ENCODE data around the gene CACNA2D2.

DNA sequence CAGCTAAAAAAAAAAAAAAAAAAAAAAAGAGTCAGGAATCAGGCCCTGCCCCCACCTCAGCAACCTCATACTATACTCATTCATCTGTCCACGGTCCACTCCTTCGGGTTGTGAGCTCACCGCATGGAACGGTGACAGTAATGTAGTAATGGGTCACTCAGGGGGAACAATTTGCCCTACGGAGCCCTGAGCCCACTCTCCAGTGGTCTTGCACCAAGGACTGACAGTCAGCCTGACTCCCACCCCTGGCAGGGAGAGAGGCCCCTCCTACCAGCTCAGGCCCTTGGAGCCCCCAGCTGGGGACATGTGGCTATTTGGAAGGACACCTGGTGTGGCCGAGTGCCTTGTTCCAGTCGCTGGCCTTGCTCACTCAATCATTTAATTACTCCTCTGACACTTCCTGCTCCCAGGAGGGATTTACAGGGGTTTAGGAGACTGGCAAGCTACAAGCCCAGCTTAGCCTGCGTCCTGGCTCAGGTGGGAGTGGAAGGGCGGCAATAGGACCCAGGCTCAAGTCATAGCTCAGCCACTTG lies 19.9 kb upstream of the CACNA2D2 start:
- no peak for TF ChIP-seq EZH2 (IDR thresholded peaks at IDR 0.05; ENCODE audit: borderline replicate concordance, low read length)
- TF ChIP-seq, protein P1, sequence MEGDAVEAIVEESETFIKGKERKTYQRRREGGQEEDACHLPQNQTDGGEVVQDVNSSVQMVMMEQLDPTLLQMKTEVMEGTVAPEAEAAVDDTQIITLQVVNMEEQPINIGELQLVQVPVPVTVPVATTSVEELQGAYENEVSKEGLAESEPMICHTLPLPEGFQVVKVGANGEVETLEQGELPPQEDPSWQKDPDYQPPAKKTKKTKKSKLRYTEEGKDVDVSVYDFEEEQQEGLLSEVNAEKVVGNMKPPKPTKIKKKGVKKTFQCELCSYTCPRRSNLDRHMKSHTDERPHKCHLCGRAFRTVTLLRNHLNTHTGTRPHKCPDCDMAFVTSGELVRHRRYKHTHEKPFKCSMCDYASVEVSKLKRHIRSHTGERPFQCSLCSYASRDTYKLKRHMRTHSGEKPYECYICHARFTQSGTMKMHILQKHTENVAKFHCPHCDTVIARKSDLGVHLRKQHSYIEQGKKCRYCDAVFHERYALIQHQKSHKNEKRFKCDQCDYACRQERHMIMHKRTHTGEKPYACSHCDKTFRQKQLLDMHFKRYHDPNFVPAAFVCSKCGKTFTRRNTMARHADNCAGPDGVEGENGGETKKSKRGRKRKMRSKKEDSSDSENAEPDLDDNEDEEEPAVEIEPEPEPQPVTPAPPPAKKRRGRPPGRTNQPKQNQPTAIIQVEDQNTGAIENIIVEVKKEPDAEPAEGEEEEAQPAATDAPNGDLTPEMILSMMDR (IDR thresholded peaks at IDR 0.05; ENCODE audit: low read length) = no peak

All from OCI-LY1 (cell line).